ENCODE measurements around the gene PARL.

Gene PARL, protein sequence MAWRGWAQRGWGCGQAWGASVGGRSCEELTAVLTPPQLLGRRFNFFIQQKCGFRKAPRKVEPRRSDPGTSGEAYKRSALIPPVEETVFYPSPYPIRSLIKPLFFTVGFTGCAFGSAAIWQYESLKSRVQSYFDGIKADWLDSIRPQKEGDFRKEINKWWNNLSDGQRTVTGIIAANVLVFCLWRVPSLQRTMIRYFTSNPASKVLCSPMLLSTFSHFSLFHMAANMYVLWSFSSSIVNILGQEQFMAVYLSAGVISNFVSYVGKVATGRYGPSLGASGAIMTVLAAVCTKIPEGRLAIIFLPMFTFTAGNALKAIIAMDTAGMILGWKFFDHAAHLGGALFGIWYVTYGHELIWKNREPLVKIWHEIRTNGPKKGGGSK

DNA sequence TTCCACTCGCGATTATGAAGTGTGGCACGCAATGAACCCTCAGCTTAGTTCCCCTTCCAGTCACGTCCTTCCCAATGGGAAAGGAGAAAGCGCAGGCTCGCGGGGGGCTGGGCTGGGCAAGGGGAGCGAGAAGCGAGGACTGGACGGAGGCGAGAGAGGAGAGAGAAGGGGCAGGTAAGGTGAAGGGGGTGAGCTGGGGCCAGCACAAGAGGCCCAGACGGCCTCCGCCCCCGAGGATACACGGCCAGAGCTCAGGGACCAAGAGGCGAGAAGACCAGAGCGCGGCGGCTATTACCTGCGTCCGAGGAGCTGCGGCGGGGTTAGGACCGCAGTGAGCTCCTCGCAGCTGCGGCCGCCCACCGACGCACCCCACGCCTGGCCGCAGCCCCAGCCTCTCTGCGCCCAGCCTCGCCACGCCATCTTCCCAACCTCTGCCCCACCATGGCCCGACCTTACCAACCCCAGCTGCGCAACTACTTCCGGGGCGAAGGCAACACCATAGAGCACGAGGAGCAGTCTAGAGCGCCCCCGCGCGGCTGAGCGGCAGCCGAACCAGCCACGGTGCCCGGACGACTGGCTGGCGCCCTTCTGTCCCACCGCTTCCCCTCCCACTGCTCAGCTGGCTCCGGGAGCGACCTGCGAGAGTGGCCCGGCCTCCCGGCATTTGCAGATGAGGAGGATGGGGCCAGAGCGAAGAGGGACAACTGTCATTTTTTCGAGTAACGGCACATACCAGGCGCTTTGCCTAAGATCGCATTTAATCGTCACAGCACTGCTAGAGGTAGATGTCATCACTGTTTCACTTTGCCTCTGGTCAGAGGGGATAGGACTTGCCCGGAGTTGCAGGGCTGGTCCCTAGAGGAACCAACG, at the start of gene PARL:
PARL (minus strand) TSS at position 454 of the 870 bp plus-strand sequence; CDS start at position 420, 34 bp downstream.
- DNase-seq (ENCODE audit: low read depth, low spot score), result peak; percentile 87
- H3K4me3 ChIP-seq (ENCODE audit: low read depth, low read length), result peak within 1 kb of the TSS; percentile 92
- TF ChIP-seq, protein P1, sequence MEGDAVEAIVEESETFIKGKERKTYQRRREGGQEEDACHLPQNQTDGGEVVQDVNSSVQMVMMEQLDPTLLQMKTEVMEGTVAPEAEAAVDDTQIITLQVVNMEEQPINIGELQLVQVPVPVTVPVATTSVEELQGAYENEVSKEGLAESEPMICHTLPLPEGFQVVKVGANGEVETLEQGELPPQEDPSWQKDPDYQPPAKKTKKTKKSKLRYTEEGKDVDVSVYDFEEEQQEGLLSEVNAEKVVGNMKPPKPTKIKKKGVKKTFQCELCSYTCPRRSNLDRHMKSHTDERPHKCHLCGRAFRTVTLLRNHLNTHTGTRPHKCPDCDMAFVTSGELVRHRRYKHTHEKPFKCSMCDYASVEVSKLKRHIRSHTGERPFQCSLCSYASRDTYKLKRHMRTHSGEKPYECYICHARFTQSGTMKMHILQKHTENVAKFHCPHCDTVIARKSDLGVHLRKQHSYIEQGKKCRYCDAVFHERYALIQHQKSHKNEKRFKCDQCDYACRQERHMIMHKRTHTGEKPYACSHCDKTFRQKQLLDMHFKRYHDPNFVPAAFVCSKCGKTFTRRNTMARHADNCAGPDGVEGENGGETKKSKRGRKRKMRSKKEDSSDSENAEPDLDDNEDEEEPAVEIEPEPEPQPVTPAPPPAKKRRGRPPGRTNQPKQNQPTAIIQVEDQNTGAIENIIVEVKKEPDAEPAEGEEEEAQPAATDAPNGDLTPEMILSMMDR (IDR thresholded peaks at IDR 0.05; ENCODE audit: low read depth, low read length), result peak; percentile 95
- in situ Hi-C loops (cut with HindIII; ENCODE audit: low sequenced_read_pairs), result no loop called here

DNA sequence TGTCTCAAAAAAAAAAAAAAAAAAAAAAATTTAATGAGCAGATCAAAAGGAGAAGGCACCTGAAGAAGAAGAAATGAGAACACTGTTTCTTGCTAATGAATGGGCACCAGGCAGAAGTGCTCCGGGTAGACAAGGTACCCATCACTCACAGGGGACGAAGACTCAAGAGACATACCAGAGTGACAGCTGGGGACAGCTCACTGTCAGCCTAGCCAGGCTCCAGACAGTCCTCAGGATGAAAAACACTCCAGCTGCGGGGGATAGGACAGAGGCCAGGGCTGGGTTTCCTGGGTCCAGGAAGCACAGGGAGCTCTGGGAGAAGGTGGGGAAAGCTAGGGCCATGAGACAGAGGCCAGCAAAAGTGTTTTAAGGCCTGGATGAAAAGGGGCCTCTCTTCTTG, 48.5 kb upstream of the PARL start:
- TF ChIP-seq, protein P1 (IDR thresholded peaks at IDR 0.05; ENCODE audit: low read depth, low read length), result no peak
- no peak overlapping the region for H3K4me3 ChIP-seq (ENCODE audit: low read depth, low read length)
- in situ Hi-C loops (cut with HindIII; ENCODE audit: low sequenced_read_pairs), result no loop called here
- no peak for DNase-seq (ENCODE audit: low read depth, low spot score)

DNA sequence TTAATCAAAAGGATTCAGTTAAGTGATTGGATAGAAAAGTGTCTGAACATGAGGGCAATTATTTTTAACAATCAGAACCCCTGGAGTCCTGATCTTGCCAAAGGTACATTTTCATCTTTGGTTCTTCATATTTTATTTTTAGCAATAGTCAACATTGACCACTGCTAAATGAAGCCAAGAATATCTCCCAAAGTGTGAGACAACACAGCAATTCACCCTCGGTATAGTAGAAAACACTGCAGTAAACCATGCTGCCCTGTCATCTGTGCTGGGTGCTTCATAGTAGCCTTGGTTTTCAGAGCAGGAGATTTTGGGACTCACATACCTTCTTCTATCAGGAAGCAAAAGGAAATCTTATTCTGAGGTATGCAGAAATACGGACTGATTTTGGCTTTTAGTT, 47.2 kb upstream of the PARL start:
- in situ Hi-C loops (cut with HindIII; ENCODE audit: low sequenced_read_pairs), result no loop called here
- no peak for DNase-seq (ENCODE audit: low read depth, low spot score)
- no peak overlapping the region for H3K4me3 ChIP-seq (ENCODE audit: low read depth, low read length)
- TF ChIP-seq, protein P1 (IDR thresholded peaks at IDR 0.05; ENCODE audit: low read depth, low read length), result no peak

DNA sequence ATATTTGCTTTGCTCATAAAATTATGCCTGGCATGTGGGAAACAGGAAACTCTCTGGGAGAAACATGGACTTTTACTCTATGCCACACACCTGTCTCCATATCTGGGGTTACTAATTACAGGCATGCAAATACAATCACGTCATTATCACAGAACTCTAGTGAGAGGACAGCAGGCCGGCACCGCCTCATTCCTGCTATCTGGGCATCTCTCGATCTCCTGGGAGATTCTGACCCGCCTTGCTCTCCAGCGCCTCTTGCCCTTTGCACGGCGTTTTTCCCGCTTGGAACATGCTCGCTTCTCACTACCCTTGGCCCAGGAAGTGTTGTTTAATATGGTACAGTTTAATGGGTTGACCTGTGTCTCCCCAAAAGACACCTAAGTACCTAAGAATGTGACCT, 45.4 kb upstream of the PARL start:
- no peak overlapping the region for H3K4me3 ChIP-seq (ENCODE audit: low read depth, low read length)
- in situ Hi-C loops (cut with HindIII; ENCODE audit: low sequenced_read_pairs), result no loop called here
- TF ChIP-seq, protein P1 (IDR thresholded peaks at IDR 0.05; ENCODE audit: low read depth, low read length), result no peak
- DNase-seq (ENCODE audit: low read depth, low spot score), result no peak

DNA sequence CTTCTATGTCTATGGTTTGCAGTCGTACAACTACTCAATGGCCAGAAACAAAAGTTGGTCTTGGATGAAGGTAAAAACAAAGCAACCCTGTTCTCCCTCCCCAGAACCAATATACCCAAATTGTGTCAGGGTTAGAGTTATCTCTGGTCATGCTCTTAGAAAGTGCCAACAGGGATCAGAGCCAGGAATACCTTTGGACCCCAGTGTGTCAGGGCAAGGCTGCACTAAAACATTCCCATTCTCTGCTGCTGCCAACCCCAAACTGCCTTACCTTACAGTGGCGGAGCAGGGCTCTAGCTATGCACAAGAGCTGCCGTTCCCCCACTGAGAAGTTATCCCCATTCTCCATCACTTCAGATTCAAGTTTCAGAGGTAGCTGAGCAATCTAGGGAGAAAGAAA, 42.4 kb upstream of the PARL start:
- in situ Hi-C loops (cut with HindIII; ENCODE audit: low sequenced_read_pairs), result no loop called here

DNA sequence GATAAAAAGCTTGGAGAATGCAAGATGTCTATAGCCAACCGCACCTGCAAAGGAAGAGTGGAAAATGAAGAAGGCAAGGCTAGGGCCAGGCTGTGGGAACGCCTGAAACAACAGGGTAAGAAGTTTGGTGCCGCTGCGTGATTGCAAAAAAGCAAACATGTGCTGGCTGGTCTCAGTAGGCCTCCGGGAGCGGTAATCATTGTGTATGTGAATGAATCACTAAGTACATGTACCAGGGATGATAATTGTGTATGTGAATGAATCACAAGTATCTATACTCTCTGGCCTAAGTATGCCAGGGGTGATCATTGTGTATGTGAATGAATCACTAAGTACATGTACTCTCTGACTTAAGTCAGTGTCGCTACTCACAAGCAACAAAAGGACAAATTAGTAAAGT, 40.3 kb upstream of the PARL start:
- in situ Hi-C loops (cut with HindIII; ENCODE audit: low sequenced_read_pairs), result no loop called here
- no peak overlapping the region for H3K4me3 ChIP-seq (ENCODE audit: low read depth, low read length)
- TF ChIP-seq, protein P1 (IDR thresholded peaks at IDR 0.05; ENCODE audit: low read depth, low read length), result no peak
- peak; percentile 68 for DNase-seq (ENCODE audit: low read depth, low spot score)

More for the DNA sequence above, 42.4 kb upstream of the PARL start:
- TF ChIP-seq, protein P1 (IDR thresholded peaks at IDR 0.05; ENCODE audit: low read depth, low read length), result no peak
- no peak overlapping the region for H3K4me3 ChIP-seq (ENCODE audit: low read depth, low read length)
- no peak for DNase-seq (ENCODE audit: low read depth, low spot score)
